DND-41 (cell line): ENCODE measurements around the gene MAN2A1.

ENCODE experiments used
- ATAC-seq: fragments of 200-7000 bp; cut with Tn5 transposase; 3 replicates; pipeline ENCODE4 v1.9.1; 2021; ENCODE audit warnings: low read depth; ENCODE audit not compliant: insufficient read depth
- DNase-seq: peaks from one replicate; pipeline ENCODE4 v3.0.0-alpha.2; 2020
- H2AFZ ChIP-seq: 2 replicates; pipeline ENCODE4 v1.6.0; 2012; ENCODE audit warnings: low read depth, low read length
- H3K27ac ChIP-seq: 2 replicates; pipeline ENCODE4 v1.5.1; 2012; ENCODE audit warnings: low read length, inconsistent platforms
- H3K27me3 ChIP-seq: fragments of 200-600 bp; sonication (generic); 2 replicates; pipeline ENCODE4 v1.6.0; 2012; ENCODE audit warnings: low read length, mild to moderate bottlenecking, inconsistent platforms; ENCODE audit not compliant: insufficient read depth, poor library complexity
- H3K36me3 ChIP-seq: 2 replicates; pipeline ENCODE4 v1.5.1; 2012; ENCODE audit warnings: low read length, inconsistent platforms; ENCODE audit not compliant: insufficient read depth
- H3K4me1 ChIP-seq: 2 replicates; pipeline ENCODE4 v1.5.1; 2012; ENCODE audit warnings: mild to moderate bottlenecking, low read length; ENCODE audit not compliant: insufficient read depth
- H3K4me2 ChIP-seq: 2 replicates; pipeline ENCODE4 v1.6.0; 2012; ENCODE audit warnings: mild to moderate bottlenecking, moderate library complexity, low read length, inconsistent platforms; ENCODE audit not compliant: insufficient read depth
- H3K4me3 ChIP-seq, 2 experiments: fragments of 200-600 bp in 1 of 2; shearing (Covaris generic) in 1 of 2; 2 replicates each; pipeline ENCODE4 v1.5.1; 2012 to 2016; ENCODE audit warnings: inconsistent platforms in 2 of 2, low read length in 2 of 2, mild to moderate bottlenecking in 2 of 2, low read depth in 1 of 2, moderate library complexity in 1 of 2
- H3K79me2 ChIP-seq: 2 replicates; pipeline ENCODE4 v1.6.0; 2012; ENCODE audit warnings: low read length, inconsistent platforms; ENCODE audit not compliant: insufficient read depth
- H3K9ac ChIP-seq: 2 replicates; pipeline ENCODE4 v1.6.0; 2012; ENCODE audit warnings: low read depth, mild to moderate bottlenecking, inconsistent platforms, low read length, moderate library complexity
- H3K9me3 ChIP-seq: 2 replicates; pipeline ENCODE4 v1.5.1; 2012; ENCODE audit warnings: low read length, moderate library complexity, mild to moderate bottlenecking, inconsistent platforms; ENCODE audit not compliant: insufficient read depth, severe bottlenecking
- H4K20me1 ChIP-seq: 2 replicates; pipeline ENCODE4 v1.6.0; 2012; ENCODE audit warnings: low read length; ENCODE audit not compliant: insufficient read depth
- EZH2 ChIP-seq: IDR thresholded peaks from 3 replicates; pipeline ENCODE4 v1.6.1; 2012; ENCODE audit warnings: borderline replicate concordance, low read depth, mild to moderate bottlenecking, moderate library complexity, low read length, inconsistent platforms; ENCODE audit not compliant: severe bottlenecking
- TF ChIP-seq, protein P1 (sequence below): IDR thresholded peaks from 2 replicates; pipeline ENCODE4 v1.5.1; 2012; ENCODE audit warnings: borderline replicate concordance, low read length, moderate library complexity, mild to moderate bottlenecking; ENCODE audit not compliant: poor library complexity, severe bottlenecking; ENCODE audit errors: extremely low read depth

MAN2A1 gene

DNA sequence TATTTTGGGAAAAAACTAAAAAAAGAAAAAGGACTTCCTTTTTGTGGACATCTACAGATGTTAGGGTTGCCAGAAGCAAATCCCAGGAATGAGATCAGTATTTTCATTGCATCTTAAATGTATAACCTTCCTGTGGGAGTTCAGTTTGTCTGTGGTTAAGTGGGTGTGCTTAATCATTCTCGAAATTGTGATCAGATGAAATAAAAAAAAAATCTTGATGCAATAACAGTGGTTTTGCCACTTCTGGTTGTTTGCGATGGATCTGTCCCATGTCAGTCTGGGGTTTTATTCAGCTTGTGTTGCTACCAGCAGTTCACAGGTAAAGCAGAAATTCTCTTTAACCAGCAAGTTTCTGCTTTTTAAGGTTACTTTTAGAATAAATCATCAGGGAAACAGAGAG is 179.0 kb downstream of the MAN2A1 start:
- Histone ChIP-seq H3K27me3 (no peaks in the 10 kb centered on the region), H3K27ac (no peak overlapping the region), H3K4me3 (no peak overlapping the region), H3K79me2 (no peaks in the 10 kb centered on the region), H4K20me1 (no peaks in the 10 kb centered on the region), H2AFZ (no peak overlapping the region), H3K9me3 (no peaks in the 10 kb centered on the region), H3K4me1 (no peaks in the 10 kb centered on the region), H3K4me2 (no peak overlapping the region), H3K36me3 (peaks cover 43% of the 10 kb centered on the region), H3K9ac (no peak overlapping the region)
- DNase-seq, result no peak
- TF ChIP-seq EZH2, result no peak
- TF ChIP-seq, protein P1, sequence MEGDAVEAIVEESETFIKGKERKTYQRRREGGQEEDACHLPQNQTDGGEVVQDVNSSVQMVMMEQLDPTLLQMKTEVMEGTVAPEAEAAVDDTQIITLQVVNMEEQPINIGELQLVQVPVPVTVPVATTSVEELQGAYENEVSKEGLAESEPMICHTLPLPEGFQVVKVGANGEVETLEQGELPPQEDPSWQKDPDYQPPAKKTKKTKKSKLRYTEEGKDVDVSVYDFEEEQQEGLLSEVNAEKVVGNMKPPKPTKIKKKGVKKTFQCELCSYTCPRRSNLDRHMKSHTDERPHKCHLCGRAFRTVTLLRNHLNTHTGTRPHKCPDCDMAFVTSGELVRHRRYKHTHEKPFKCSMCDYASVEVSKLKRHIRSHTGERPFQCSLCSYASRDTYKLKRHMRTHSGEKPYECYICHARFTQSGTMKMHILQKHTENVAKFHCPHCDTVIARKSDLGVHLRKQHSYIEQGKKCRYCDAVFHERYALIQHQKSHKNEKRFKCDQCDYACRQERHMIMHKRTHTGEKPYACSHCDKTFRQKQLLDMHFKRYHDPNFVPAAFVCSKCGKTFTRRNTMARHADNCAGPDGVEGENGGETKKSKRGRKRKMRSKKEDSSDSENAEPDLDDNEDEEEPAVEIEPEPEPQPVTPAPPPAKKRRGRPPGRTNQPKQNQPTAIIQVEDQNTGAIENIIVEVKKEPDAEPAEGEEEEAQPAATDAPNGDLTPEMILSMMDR, result no peak
- no peak for ATAC-seq

DNA sequence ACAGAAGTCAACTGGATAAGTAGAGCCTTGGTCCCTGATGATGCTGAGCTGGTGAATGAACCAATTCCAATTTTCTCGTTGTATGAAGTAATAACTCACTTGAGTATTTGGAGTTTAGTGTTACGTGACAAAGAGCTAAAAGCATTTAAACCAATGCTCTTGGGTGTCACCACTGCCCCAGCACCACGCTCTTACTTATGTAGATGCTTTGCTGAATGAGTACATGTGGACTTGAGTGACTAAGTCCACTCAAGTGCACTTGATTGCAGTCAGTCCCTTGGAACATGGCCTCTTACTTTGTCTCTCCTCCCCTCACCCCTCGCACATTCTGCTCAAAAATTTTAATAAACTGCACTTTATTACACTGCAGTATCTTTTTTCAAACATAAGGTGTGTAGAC is 184.0 kb downstream of the MAN2A1 start:
- Histone ChIP-seq H3K4me3 (no peak overlapping the region), H3K27me3 (no peaks in the 10 kb centered on the region), H4K20me1 (no peaks in the 10 kb centered on the region), H2AFZ (no peak overlapping the region), H3K4me1 (peaks cover 9% of the 10 kb centered on the region), H3K27ac (no peak overlapping the region), H3K79me2 (no peaks in the 10 kb centered on the region), H3K9ac (no peak overlapping the region), H3K4me2 (no peak overlapping the region), H3K9me3 (no peaks in the 10 kb centered on the region), H3K36me3 (0 out of 2 replicates have a peak, but pooled peaks cover 3% of the 10 kb centered on the region)
- no peak for DNase-seq
- ATAC-seq, result no peak
- TF ChIP-seq, protein P1, result no peak

DNA sequence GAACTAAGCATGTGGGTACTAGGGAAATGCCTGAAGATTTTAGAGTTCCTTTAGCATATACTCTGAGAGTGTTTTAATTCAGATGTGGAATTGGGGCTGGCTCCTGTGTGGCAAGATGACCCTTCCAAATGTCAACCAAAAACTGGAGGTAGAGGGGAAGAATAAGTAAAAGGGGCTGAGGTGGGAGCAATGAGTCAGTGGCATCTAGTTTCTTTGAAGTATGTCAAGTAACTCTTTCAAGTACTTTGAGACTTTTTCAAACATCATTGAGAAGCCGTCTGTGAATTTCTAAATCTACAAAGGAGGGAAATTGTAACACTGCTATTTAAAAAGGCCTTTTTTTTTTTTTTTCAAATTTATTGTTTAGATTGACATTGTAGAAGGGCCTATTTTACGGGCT is 184.4 kb downstream of the MAN2A1 start:
- peaks cover 9% of the 10 kb centered on the region for H3K4me1 ChIP-seq
- H3K9ac ChIP-seq, result no peak overlapping the region
- no peak overlapping the region for H2AFZ ChIP-seq
- no peaks in the 10 kb centered on the region for H3K27me3 ChIP-seq
- no peak for TF ChIP-seq EZH2
- TF ChIP-seq, protein P1, result no peak
- H3K9me3 ChIP-seq, result no peaks in the 10 kb centered on the region
- no peak overlapping the region for H3K4me2 ChIP-seq
- no peak for ATAC-seq
- H3K27ac ChIP-seq, result no peak overlapping the region
- 0 out of 2 replicates have a peak, but pooled peaks cover 2% of the 10 kb centered on the region for H3K36me3 ChIP-seq
- H3K79me2 ChIP-seq, result no peaks in the 10 kb centered on the region
- no peak overlapping the region for H3K4me3 ChIP-seq
- DNase-seq, result no peak
- H4K20me1 ChIP-seq, result no peaks in the 10 kb centered on the region
